CD4-positive, alpha-beta T cell (primary cell): ENCODE results near the gene PDE7B. TPM values are rescaled to one million over a fixed set of nuclear protein-coding genes. Genes with fewer than 3 reads are reported as not detected.

Experiments
- ATAC-seq: fragments of 200-7000 bp; cut with Tn5 transposase; one replicate; pipeline ENCODE4 v1.10.0; 2022; ENCODE audit warnings: mild to moderate bottlenecking; ENCODE audit not compliant: poor library complexity
- CTCF ChIA-PET: fragments of 350-600 bp; sonication (Branson Sonifier 250); formaldehyde crosslinking; loops from one replicate; lab custom pipeline; 2021; ENCODE audit warnings: antibody characterized with exemption, inconsistent platforms; lab: Charles Lee
- POLR2A ChIA-PET: fragments of 350-600 bp; sonication (Branson Sonifier 250); formaldehyde crosslinking; loops from one replicate; lab custom pipeline; 2021; ENCODE audit warnings: antibody characterized with exemption, inconsistent platforms; lab: Charles Lee
- DNase-seq, 14 experiments: peaks; one replicate each; pipeline ENCODE4 v3.0.0-alpha.2; 2013 to 2020; ENCODE audit warnings: mixed read lengths in 2 of 14
- H3K27ac ChIP-seq, 2 donors: one replicate each; pipeline versions ENCODE4 v1.5.1 to v1.7.0; 2013; ENCODE audit warnings: low read length in 2 of 2, low read depth in 1 of 2, mild to moderate bottlenecking in 1 of 2
- H3K27me3 ChIP-seq, 2 experiments: 1 replicate in 1 of 2; 2 replicates in 1 of 2; pipeline versions ENCODE4 v1.6.1 to v1.7.0; 2013; ENCODE audit warnings: low read length in 2 of 2, control low read depth in 1 of 2, mild to moderate bottlenecking in 1 of 2, moderate library complexity in 1 of 2; ENCODE audit not compliant: insufficient read depth in 2 of 2, control insufficient read depth in 1 of 2
- H3K36me3 ChIP-seq: one replicate; pipeline ENCODE4 v1.6.1; 2013; ENCODE audit warnings: low read length, control low read depth; ENCODE audit not compliant: insufficient read depth
- H3K4me1 ChIP-seq: one replicate; pipeline ENCODE4 v1.6.1; 2013; ENCODE audit warnings: low read length, control low read depth; ENCODE audit not compliant: insufficient read depth
- H3K4me3 ChIP-seq: one replicate; pipeline ENCODE4 v1.5.1; 2013; ENCODE audit warnings: mild to moderate bottlenecking, low read length, moderate library complexity
- H3K9me3 ChIP-seq, 2 experiments: 1 replicate in 1 of 2; 2 replicates in 1 of 2; pipeline versions ENCODE4 v1.6.1 to v1.7.0; 2013; ENCODE audit warnings: low read length in 2 of 2, mild to moderate bottlenecking in 2 of 2, control low read depth in 1 of 2, moderate library complexity in 1 of 2; ENCODE audit not compliant: control insufficient read depth in 1 of 2, insufficient read depth in 1 of 2
- H3K27ac Mint-ChIP-seq: one replicate; pipeline ENCODE4 v1.8.0; 2020; ENCODE audit warnings: mixed read lengths
- H3K27me3 Mint-ChIP-seq: one replicate; pipeline ENCODE4 v1.8.0; 2021; ENCODE audit warnings: mixed read lengths
- H3K36me3 Mint-ChIP-seq: one replicate; pipeline ENCODE4 v1.8.0; 2021; ENCODE audit warnings: low read depth, mixed read lengths
- H3K4me1 Mint-ChIP-seq: one replicate; pipeline ENCODE4 v1.8.0; 2021; ENCODE audit warnings: low read depth, mixed read lengths
- H3K4me3 Mint-ChIP-seq: one replicate; pipeline ENCODE4 v1.8.0; 2020; ENCODE audit warnings: mild to moderate bottlenecking, mixed read lengths
- H3K9me3 Mint-ChIP-seq: one replicate; pipeline ENCODE4 v1.8.0; 2020; ENCODE audit warnings: mixed read lengths
- intact Hi-C, 2 experiments: fragments of 100-400 bp; cut with DNase I in 1 of 2; cut with micrococcal nuclease in 1 of 2; formaldehyde crosslinking; loops; one replicate each; pipeline versions ENCODE4 v1.15.1 to v1.9.0; 2023 to 2025; cut with DNase I, micrococcal nuclease
- total RNA-seq, 174 experiments: library from RNA in 2 of 174; stranded (reverse) in 2 of 174; gene quantifications; one replicate each; pipeline ENCODE4 v1.2.3 and lab custom pipeline; 2021 to 2026
- TF ChIP-seq, protein P1 (sequence below): fragments of 200-600 bp; IDR thresholded peaks from one replicate; pipeline ENCODE4 v1.8.0; 2022; ENCODE audit warnings: antibody characterized with exemption, mild to moderate bottlenecking

PDE7B gene
- total RNA-seq, 2 experiments from 2014 or later = 0.25 to 0.34 TPM

DNA sequence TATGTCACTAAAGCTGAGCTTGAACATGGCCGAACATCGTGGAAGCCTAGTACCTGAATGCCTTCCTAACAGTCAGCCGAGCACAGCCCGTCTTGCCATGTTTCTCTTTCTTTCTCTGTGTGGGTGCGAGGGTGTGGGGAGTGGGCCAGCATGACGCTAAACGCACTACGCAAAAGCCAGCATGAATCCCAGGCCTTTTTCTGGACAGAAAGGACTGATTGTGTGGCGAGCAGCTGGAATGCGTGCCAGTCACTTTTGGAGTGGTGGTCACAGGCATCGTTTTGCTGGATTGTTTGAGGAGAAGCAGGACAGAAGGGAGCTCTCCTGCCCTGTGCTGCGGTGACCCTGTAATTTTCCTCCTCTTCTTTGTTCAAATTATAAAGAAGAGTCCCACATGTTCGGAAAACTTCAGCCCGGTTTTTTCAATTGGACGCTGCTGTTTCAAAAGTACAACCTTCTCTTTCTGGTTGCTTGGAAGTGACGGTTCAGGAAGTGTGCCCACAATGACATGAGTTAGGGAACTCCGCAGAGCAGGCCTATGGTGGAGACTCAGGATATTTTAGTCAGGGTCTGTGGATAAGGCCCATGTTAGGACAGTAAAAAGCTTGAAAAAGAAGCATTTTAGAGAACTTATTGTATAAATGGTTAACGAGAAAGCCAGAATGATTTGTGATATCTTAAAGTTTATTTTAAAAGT, 54.3 kb downstream of the PDE7B start:
- Mint-ChIP-seq H3K9me3 (no peaks in the 10 kb centered on the region), H3K4me3 (no peak overlapping the region), H3K36me3 (no peaks in the 10 kb centered on the region), H3K27me3 (no peaks in the 10 kb centered on the region), H3K27ac (no peak overlapping the region), H3K4me1 (peaks cover 33% of the 10 kb centered on the region)
- TF ChIP-seq, protein P1, sequence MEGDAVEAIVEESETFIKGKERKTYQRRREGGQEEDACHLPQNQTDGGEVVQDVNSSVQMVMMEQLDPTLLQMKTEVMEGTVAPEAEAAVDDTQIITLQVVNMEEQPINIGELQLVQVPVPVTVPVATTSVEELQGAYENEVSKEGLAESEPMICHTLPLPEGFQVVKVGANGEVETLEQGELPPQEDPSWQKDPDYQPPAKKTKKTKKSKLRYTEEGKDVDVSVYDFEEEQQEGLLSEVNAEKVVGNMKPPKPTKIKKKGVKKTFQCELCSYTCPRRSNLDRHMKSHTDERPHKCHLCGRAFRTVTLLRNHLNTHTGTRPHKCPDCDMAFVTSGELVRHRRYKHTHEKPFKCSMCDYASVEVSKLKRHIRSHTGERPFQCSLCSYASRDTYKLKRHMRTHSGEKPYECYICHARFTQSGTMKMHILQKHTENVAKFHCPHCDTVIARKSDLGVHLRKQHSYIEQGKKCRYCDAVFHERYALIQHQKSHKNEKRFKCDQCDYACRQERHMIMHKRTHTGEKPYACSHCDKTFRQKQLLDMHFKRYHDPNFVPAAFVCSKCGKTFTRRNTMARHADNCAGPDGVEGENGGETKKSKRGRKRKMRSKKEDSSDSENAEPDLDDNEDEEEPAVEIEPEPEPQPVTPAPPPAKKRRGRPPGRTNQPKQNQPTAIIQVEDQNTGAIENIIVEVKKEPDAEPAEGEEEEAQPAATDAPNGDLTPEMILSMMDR = no peak
- no peak overlapping the region for H3K4me3 ChIP-seq
- no peaks in the 10 kb centered on the region for H3K9me3 ChIP-seq
- H3K27me3 ChIP-seq = no peaks in the 10 kb centered on the region
- no peak overlapping the region for H3K27ac ChIP-seq
- H3K36me3 ChIP-seq = no peaks in the 10 kb centered on the region
- POLR2A ChIA-PET = no interaction called here
- DNase-seq (no peak), ATAC-seq (no peak)
- intact Hi-C loops = loop anchor here (1.0 to 10.0 kb wide), 4 partner anchors 53 to 401 kb away; partner anchors contain the start of gene PDE7B (in 1 of the 2)
- CTCF ChIA-PET = no interaction called here
- peaks cover 3% of the 10 kb centered on the region for H3K4me1 ChIP-seq

DNA sequence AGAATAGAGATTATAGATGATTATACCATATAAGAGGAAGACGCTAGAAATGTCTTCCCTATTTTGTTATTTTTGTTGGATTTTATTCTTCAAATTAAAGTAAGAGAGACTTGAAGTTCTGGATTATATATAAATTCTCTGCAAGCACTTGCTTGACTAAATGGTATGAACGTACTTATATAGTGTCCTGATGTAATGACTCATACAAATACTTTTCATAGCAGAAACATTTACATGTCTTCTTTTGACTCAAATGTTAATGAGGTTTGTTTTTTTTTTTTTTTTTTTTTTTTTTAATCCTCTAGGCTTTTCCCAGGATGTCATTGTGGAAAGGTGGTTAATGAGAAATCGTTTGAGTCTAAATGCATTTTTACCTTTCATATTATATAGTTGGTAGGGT, 55.0 kb downstream of the PDE7B start:
- no peak overlapping the region for H3K4me3 ChIP-seq
- peaks cover 3% of the 10 kb centered on the region for H3K4me1 ChIP-seq
- TF ChIP-seq, protein P1 = no peak
- no peaks in the 10 kb centered on the region for H3K36me3 ChIP-seq
- Mint-ChIP-seq H3K36me3 (no peaks in the 10 kb centered on the region), H3K27me3 (no peaks in the 10 kb centered on the region), H3K4me1 (peaks cover 30% of the 10 kb centered on the region), H3K27ac (no peak overlapping the region), H3K9me3 (no peaks in the 10 kb centered on the region), H3K4me3 (no peak overlapping the region)
- POLR2A ChIA-PET = interaction anchor here (0.6 kb wide), 1 partner anchor 312 kb away, joined by 3 read pairs; no protein-coding TSS in a partner anchor
- CTCF ChIA-PET = interaction anchor here (0.7 kb wide), 2 partner anchors 22 to 115 kb away, joined by 3 to 4 read pairs; no protein-coding TSS in a partner anchor
- no peaks in the 10 kb centered on the region for H3K9me3 ChIP-seq
- no peak for ATAC-seq
- no peaks in the 10 kb centered on the region for H3K27me3 ChIP-seq
- no peak for DNase-seq
- H3K27ac ChIP-seq = no peak overlapping the region
- intact Hi-C loops = loop anchor here (5.0 to 10.0 kb wide), 3 partner anchors 54 to 402 kb away; partner anchors contain the start of gene PDE7B (in 1 of the 2)

- Mint-ChIP-seq H3K4me1 (peaks cover 25% of the 10 kb centered on the region), H3K9me3 (no peaks in the 10 kb centered on the region), H3K27me3 (no peaks in the 10 kb centered on the region), H3K4me3 (no peak overlapping the region), H3K27ac (no peak overlapping the region), H3K36me3 (no peaks in the 10 kb centered on the region)
- H3K27ac ChIP-seq = no peak overlapping the region
- ChIA-PET CTCF (interaction anchor here (0.7 kb wide), 2 partner anchors 21 to 116 kb away, joined by 3 to 4 read pairs; no protein-coding TSS in a partner anchor), POLR2A (interaction anchor here (0.6 kb wide), 1 partner anchor 311 kb away, joined by 3 read pairs; no protein-coding TSS in a partner anchor)
- TF ChIP-seq, protein P1 = no peak
- H3K4me1 ChIP-seq = peaks cover 3% of the 10 kb centered on the region
- no peaks in the 10 kb centered on the region for H3K27me3 ChIP-seq
- no peak for DNase-seq
- no peaks in the 10 kb centered on the region for H3K36me3 ChIP-seq
- no peak overlapping the region for H3K4me3 ChIP-seq
- intact Hi-C loops = loop anchor here (5.0 to 10.0 kb wide), 3 partner anchors 55 to 402 kb away; partner anchors contain the start of gene PDE7B (in 1 of the 2)
- no peak for ATAC-seq
- no peaks in the 10 kb centered on the region for H3K9me3 ChIP-seq
Observed at GRCh38 chr6:135906972-135907465, 55.5 kb downstream of the PDE7B start.
